ENCODE measurements around the gene FKRP.

GRCh38 chr19:46798713-46799112 lies 52.9 kb downstream of the FKRP start:
- TF ChIP-seq ARID5B (CRISPR knock-in tag; IDR thresholded peaks at IDR 0.05) (no peak), SP1 (IDR thresholded peaks at IDR 0.05) (no peak), SP1 (CRISPR knock-in tag; IDR thresholded peaks at IDR 0.05) (no peak), CTCF (CRISPR knock-in tag; IDR thresholded peaks at IDR 0.05) (no peak), POLR2A (IDR thresholded peaks at IDR 0.05; ENCODE audit: insufficient read depth in 1 of 2, low read depth in 2 of 2, low read length in 2 of 2) (no peak), MLLT10 (CRISPR knock-in tag; IDR thresholded peaks at IDR 0.05) (no peak), ZXDC (CRISPR knock-in tag; IDR thresholded peaks at IDR 0.05) (no peak), ZNF772 (CRISPR knock-in tag; IDR thresholded peaks at IDR 0.05) (no peak), ZNF850 (CRISPR knock-in tag; conservative IDR thresholded peaks at IDR 0.05) (no peak), CEBPZ (IDR thresholded peaks at IDR 0.05; ENCODE audit: low read length) (no peak), SP2 (CRISPR knock-in tag; IDR thresholded peaks at IDR 0.05) (no peak), ZBTB44 (CRISPR knock-in tag; IDR thresholded peaks at IDR 0.05) (no peak)
